K562 (cell line): ENCODE measurements around the gene FAM171A2. TPM values are rescaled to one million over a fixed set of nuclear protein-coding genes. Genes with fewer than 3 reads are reported as not detected.
A peak's percentile ranks its signal among the peaks of the same experiment; 100 is the strongest.

ENCODE experiments used
- ATAC-seq: fragments of 200-7000 bp; cut with Tn5 transposase; 3 replicates; pipeline ENCODE4 v1.9.1; 2020; ENCODE audit warnings: moderate library complexity
- BruUV-seq: library from RNA; stranded (reverse); fragments of 400-500 nt; replicated peaks from 2 replicates; lab custom pipeline; 2021; lab: Mats Ljungman, UMichigan
- CTCF ChIA-PET: fragments of 300-600 bp; formaldehyde crosslinking; extraction: SDS; loops from one replicate; lab custom pipeline; 2021; ENCODE audit warnings: low intra/inter-chr PET ratio; lab: Yijun Ruan, JAX
- POLR2A ChIA-PET: fragments of 300-600, 350-650 bp; sonication (Branson Sonifier 250); formaldehyde crosslinking; extraction: SDS; loops from one replicate; lab custom pipeline; 2021; ENCODE audit warnings: antibody characterized with exemption, inconsistent platforms; lab: Yijun Ruan, JAX
- DNase-seq, 4 experiments: peaks; one replicate each; pipeline versions ENCODE4 v3.0.0 to v3.0.0-alpha.2; 2011 to 2018; ENCODE audit warnings: low spot score in 3 of 4, mixed read lengths in 3 of 4; ENCODE audit errors: extremely low read depth in 1 of 4
- FAIRE-seq: peaks from 2 replicates; lab custom pipeline; 2011; peaks lifted over from hg19 to GRCh38; lab: Jason Lieb, UNC
- H2AFZ ChIP-seq: 2 replicates; pipeline ENCODE4 v1.6.0; 2011; ENCODE audit warnings: low read depth, low read length, control low read depth, inconsistent platforms
- H3K27ac ChIP-seq: fragments of 200-600 bp; 3 replicates; pipeline ENCODE4 v1.8.0; 2011; ENCODE audit warnings: low read depth, mild to moderate bottlenecking, control low read depth, inconsistent platforms, low read length, moderate library complexity, mixed read lengths; ENCODE audit errors: extremely low read depth
- H3K27me3 ChIP-seq, 2 experiments: fragments of 300-600 bp in 1 of 2; 2 replicates in 1 of 2; 3 replicates in 1 of 2; pipeline versions ENCODE4 v1.6.0 to v1.8.0; 2011; ENCODE audit warnings: inconsistent platforms in 2 of 2, low read length in 2 of 2, mild to moderate bottlenecking in 1 of 2, mixed read lengths in 1 of 2, moderate library complexity in 1 of 2; ENCODE audit not compliant: control insufficient read depth in 2 of 2, insufficient read depth in 2 of 2
- H3K36me3 ChIP-seq: fragments of 300-600 bp; 3 replicates; pipeline ENCODE4 v1.8.0; 2011; ENCODE audit warnings: mild to moderate bottlenecking, low read length, inconsistent platforms; ENCODE audit not compliant: control insufficient read depth, insufficient read depth
- H3K4me1 ChIP-seq, 2 experiments: fragments of 200-600 bp in 1 of 2; replicated peaks in 1 of 2; 2 replicates in 1 of 2; 3 replicates in 1 of 2; pipeline versions ENCODE4 v1.5.1 to v1.8.0; 2011; ENCODE audit warnings: inconsistent platforms in 2 of 2, low read length in 2 of 2, mild to moderate bottlenecking in 1 of 2, mixed read lengths in 1 of 2, moderate library complexity in 1 of 2; ENCODE audit not compliant: control insufficient read depth in 2 of 2, insufficient read depth in 2 of 2
- H3K4me2 ChIP-seq: 2 replicates; pipeline ENCODE4 v1.6.1; 2011; ENCODE audit warnings: low read length, control low read depth, inconsistent platforms, mixed read lengths; ENCODE audit not compliant: insufficient read depth
- H3K4me3 ChIP-seq: fragments of 200-600 bp; sonication (generic), shearing (Covaris generic); 2 replicates; pipeline ENCODE4 v1.5.1; 2016; ENCODE audit warnings: control low read depth, inconsistent platforms
- H3K79me2 ChIP-seq: fragments of 200-600 bp; 3 replicates; pipeline ENCODE4 v1.8.0; 2011; ENCODE audit warnings: low read length, inconsistent platforms; ENCODE audit not compliant: control insufficient read depth, insufficient read depth
- H3K9ac ChIP-seq, 2 experiments: 2 replicates each; pipeline versions ENCODE4 v1.6.0 to v1.6.1; 2011; ENCODE audit warnings: low read depth in 2 of 2, low read length in 2 of 2, control low read depth in 1 of 2, inconsistent platforms in 1 of 2, mild to moderate bottlenecking in 1 of 2, mixed read lengths in 1 of 2; ENCODE audit not compliant: insufficient read depth in 1 of 2
- H3K9me1 ChIP-seq: one replicate; pipeline ENCODE4 v1.6.0; 2011; ENCODE audit warnings: inconsistent platforms, mild to moderate bottlenecking, low read length, moderate library complexity; ENCODE audit not compliant: control insufficient read depth, insufficient read depth
- H3K9me3 ChIP-seq: replicated peaks from 2 replicates; pipeline ENCODE4 v1.5.1; 2011; ENCODE audit warnings: low read depth, low read length, inconsistent platforms; ENCODE audit not compliant: control insufficient read depth, insufficient read depth
- H4K20me1 ChIP-seq: replicated peaks from 2 replicates; pipeline ENCODE4 v1.6.1; 2011; ENCODE audit warnings: low read length, inconsistent platforms, mixed read lengths; ENCODE audit not compliant: control insufficient read depth, insufficient read depth
- ELF2 ChIP-seq: fragments of 250-450 bp; sonication (Bioruptor Pico); IDR thresholded peaks from 2 replicates; pipeline ENCODE4 v1.5.0; 2021; ENCODE audit warnings: mild to moderate bottlenecking
- FOXK2 ChIP-seq, 2 experiments: fragments of 450-650 bp; IDR thresholded peaks in 1 of 2; conservative IDR thresholded peaks in 1 of 2; 2 replicates each; pipeline ENCODE4 v1.6.1; 2016; ENCODE audit warnings: low read depth in 2 of 2, mild to moderate bottlenecking in 1 of 2
- NFIC ChIP-seq: fragments of 450-650 bp; IDR thresholded peaks from 2 replicates; pipeline ENCODE4 v1.6.1; 2017; ENCODE audit warnings: mild to moderate bottlenecking, inconsistent platforms
- RFX1 ChIP-seq: fragments of 450-650 bp; IDR thresholded peaks from 2 replicates; pipeline ENCODE4 v1.6.1; 2016; ENCODE audit warnings: mild to moderate bottlenecking, moderate library complexity
- ZNF143 ChIP-seq: sonication (generic); formaldehyde crosslinking; IDR thresholded peaks from 2 replicates; pipeline ENCODE4 v1.9.0; 2022; ENCODE audit warnings: mild to moderate bottlenecking, missing genetic modification reagents
- WGBS: fragments of 100-300 bp; shearing (Covaris generic); methylation state at CpG from one replicate; pipeline ENCODE4 v1.1.6; 2016; ENCODE audit warnings: low coverage, mixed read lengths; ENCODE audit not compliant: insufficient coverage; ENCODE audit errors: missing lambda C conversion rate; 5-methylcytosine and 5-hydroxymethylcytosine counted together
- in situ Hi-C: fragments of 300-500 bp; cut with MboI; formaldehyde crosslinking; loops from 4 replicates; pipeline ENCODE4 v1.15.0; 2018; ENCODE audit warnings: inconsistent platforms, mixed read lengths
- intact Hi-C: fragments of 100-400 bp; cut with micrococcal nuclease; formaldehyde crosslinking; loops from 2 replicates; pipeline ENCODE4 v1.14.2; 2022
- polyA plus RNA-seq, 8 experiments: library from polyadenylated mRNA; depleted of rRNA in 4 of 8; stranded (reverse) in 5 of 8; unstranded in 3 of 8; fragments of >200 nt; fragmentation: Nextera tagmentation in 2 of 8; fragmentation: Illumina TruSeq in 1 of 8; extraction: Ambion mirVana in 2 of 8; extraction: Trizol in 1 of 8; gene quantifications; 2 replicates each; pipeline versions ENCODE4 v1.2.1 to v1.2.3, GENCODE V29; 2011 to 2014; ENCODE audit warnings: inconsistent platforms in 1 of 8, missing spikeins in 1 of 8
- total RNA-seq, 7 experiments: library from RNA; depleted of rRNA in 6 of 7; stranded (reverse); fragments of >200 nt in 6 of 7; fragmentation: Illumina TruSeq in 2 of 7; extraction: Trizol in 2 of 7; gene quantifications; 2 replicates each; pipeline versions ENCODE4 v1.2.1 to v1.2.3, GENCODE V29; 2011 to 2021; ENCODE audit warnings: low replicate concordance in 1 of 7
- TF ChIP-seq, protein P1 (sequence below): sonication (generic); formaldehyde crosslinking; IDR thresholded peaks from 2 replicates; pipeline ENCODE4 v1.8.0; 2022; ENCODE audit warnings: missing genetic modification reagents, mild to moderate bottlenecking, moderate library complexity, borderline replicate concordance
- TF ChIP-seq, protein P2 (sequence below): fragments of 200-800 bp; sonication (Bioruptor generic); IDR thresholded peaks from 2 replicates; pipeline ENCODE4 v1.6.1; 2017; ENCODE audit warnings: missing genetic modification characterization, missing compliant biosample characterization

FAM171A2 gene
- total and polyA plus RNA-seq, 9 of the 15 experiments (the other 6 are each of a cell fraction or from before 2014, with no cell fraction given), result 0.10 to 10.2 (median 2.0) TPM; not detected in 1

GRCh38 chr17:44361292-44362260 lies 2.1 kb downstream of the FAM171A2 start:
- ChIA-PET CTCF (no interaction called here), POLR2A (interaction anchor here (0.5 to 2.4 kb wide), 8 partner anchors 10 to 190 kb away, joined by 3 to 15 read pairs (median 4); no protein-coding TSS in a partner anchor)
- H3K79me2 ChIP-seq, result no peaks in the 10 kb centered on the region
- H3K9me1 ChIP-seq, result no peaks in the 10 kb centered on the region
- WGBS, result 47% methylated on average over 8 of the region's 11 CpGs
- H3K27ac ChIP-seq, result no peak overlapping the region
- TF ChIP-seq ELF2 (CRISPR knock-in tag) (no peak), NFIC (peak; percentile 39; the same call in 1 of the 2 replicates)
- H4K20me1 ChIP-seq, result peaks cover 9% of the 10 kb centered on the region
- in situ Hi-C loops (no loop called here), intact Hi-C loops (no loop called here)
- H3K9ac ChIP-seq, result no peak overlapping the region; a peak in 1 of 4 replicates
- H3K9me3 ChIP-seq, result no peaks in the 10 kb centered on the region
- H2AFZ ChIP-seq, result no peak overlapping the region
- ATAC-seq, result no peak
- H3K4me2 ChIP-seq, result no peak overlapping the region
- no peaks in the 10 kb centered on the region; a peak in 1 of 5 replicates for H3K27me3 ChIP-seq
- FAIRE-seq, result no peak
- no peaks in the 10 kb centered on the region for H3K36me3 ChIP-seq
- no peak for DNase-seq
- H3K4me1 ChIP-seq, result peaks cover 0 to 28% of the 10 kb centered on the region in 2 experiments; a peak in 3 of 5 replicates
- BruUV-seq, result TSS peak; percentile 38
- no peak overlapping the region for H3K4me3 ChIP-seq

GRCh38 chr17:44360826-44361225 lies 2.8 kb downstream of the FAM171A2 start:
- ChIA-PET CTCF (no interaction called here), POLR2A (interaction anchor here (0.6 to 2.4 kb wide), 3 partner anchors 9 to 147 kb away, joined by 3 to 15 read pairs (median 4); no protein-coding TSS in a partner anchor)
- Histone ChIP-seq H2AFZ (no peak overlapping the region), H3K27ac (no peak overlapping the region), H3K4me2 (no peak overlapping the region), H3K4me3 (no peak overlapping the region), H3K4me1 (peaks cover 0 to 35% of the 10 kb centered on the region in 2 experiments; a peak in 3 of 5 replicates), H3K9me3 (no peaks in the 10 kb centered on the region), H3K9ac (no peak overlapping the region; a peak in 1 of 4 replicates), H3K27me3 (no peaks in the 10 kb centered on the region), H3K9me1 (no peaks in the 10 kb centered on the region), H4K20me1 (peaks cover 9% of the 10 kb centered on the region), H3K36me3 (no peaks in the 10 kb centered on the region), H3K79me2 (no peaks in the 10 kb centered on the region)
- DNase-seq, result peak in 3 of 4 experiments; percentile 38 to 65 (median 58)
- intact Hi-C loops, result no loop called here
- WGBS, result 20% methylated on average over 3 of the region's 5 CpGs
- no TSS peak for BruUV-seq
- no peak for ATAC-seq
- FAIRE-seq, result no peak
- in situ Hi-C loops, result no loop called here
- TF ChIP-seq ZNF143 (CRISPR knock-in tag) (0 out of 2 replicates have a peak, but pooled peaks have one; percentile 9), RFX1 (peak; percentile 92), FOXK2 (conservative IDR thresholded peaks at IDR 0.05 in 1 of 2, IDR thresholded peaks at IDR 0.05 in 1 of 2; ENCODE audit: low read depth in 2 of 2) (no peak)
- TF ChIP-seq, protein P1, sequence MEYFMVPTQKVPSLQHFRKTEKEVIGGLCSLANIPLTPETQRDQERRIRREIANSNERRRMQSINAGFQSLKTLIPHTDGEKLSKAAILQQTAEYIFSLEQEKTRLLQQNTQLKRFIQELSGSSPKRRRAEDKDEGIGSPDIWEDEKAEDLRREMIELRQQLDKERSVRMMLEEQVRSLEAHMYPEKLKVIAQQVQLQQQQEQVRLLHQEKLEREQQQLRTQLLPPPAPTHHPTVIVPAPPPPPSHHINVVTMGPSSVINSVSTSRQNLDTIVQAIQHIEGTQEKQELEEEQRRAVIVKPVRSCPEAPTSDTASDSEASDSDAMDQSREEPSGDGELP (CRISPR knock-in tag), result peak; percentile 90
- TF ChIP-seq, protein P2, sequence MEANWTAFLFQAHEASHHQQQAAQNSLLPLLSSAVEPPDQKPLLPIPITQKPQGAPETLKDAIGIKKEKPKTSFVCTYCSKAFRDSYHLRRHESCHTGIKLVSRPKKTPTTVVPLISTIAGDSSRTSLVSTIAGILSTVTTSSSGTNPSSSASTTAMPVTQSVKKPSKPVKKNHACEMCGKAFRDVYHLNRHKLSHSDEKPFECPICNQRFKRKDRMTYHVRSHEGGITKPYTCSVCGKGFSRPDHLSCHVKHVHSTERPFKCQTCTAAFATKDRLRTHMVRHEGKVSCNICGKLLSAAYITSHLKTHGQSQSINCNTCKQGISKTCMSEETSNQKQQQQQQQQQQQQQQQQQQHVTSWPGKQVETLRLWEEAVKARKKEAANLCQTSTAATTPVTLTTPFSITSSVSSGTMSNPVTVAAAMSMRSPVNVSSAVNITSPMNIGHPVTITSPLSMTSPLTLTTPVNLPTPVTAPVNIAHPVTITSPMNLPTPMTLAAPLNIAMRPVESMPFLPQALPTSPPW, result peak; percentile 57
